Transverse colon (tissue), 4 donors: Measurements from ENCODE around the gene TNNC1. TPM values are rescaled to one million over a fixed set of nuclear protein-coding genes. Genes with fewer than 3 reads are reported as not detected.

Experiments
- DNase-seq: peaks from one replicate; pipeline ENCODE4 v3.0.0-alpha.2; 2019
- H3K27ac ChIP-seq, 4 donors: fragments of 200-600 bp; sonication (generic); 2 replicates each; pipeline ENCODE4 v1.5.1; 2016 to 2018; ENCODE audit warnings: inconsistent platforms in 4 of 4
- H3K27me3 ChIP-seq: fragments of 200-600 bp; sonication (generic); 2 replicates; pipeline ENCODE4 v1.5.1; 2017; ENCODE audit warnings: inconsistent platforms
- H3K36me3 ChIP-seq, 4 donors: fragments of 200-600 bp; sonication (generic); 2 replicates each; pipeline ENCODE4 v1.5.1; 2017 to 2019; ENCODE audit warnings: inconsistent platforms in 4 of 4
- H3K4me1 ChIP-seq, 4 donors: fragments of 200-600 bp; sonication (generic); 2 replicates each; pipeline ENCODE4 v1.5.1; 2017 to 2020; ENCODE audit warnings: inconsistent platforms in 4 of 4
- H3K4me3 ChIP-seq, 4 donors: fragments of 200-600 bp; sonication (generic); 1 replicate in 1 of 4; 2 replicates in 3 of 4; pipeline versions ENCODE4 v1.5.1 to v1.6.1; 2017 to 2019; ENCODE audit warnings: inconsistent platforms in 4 of 4
- H3K9me3 ChIP-seq, 2 donors: fragments of 200-600 bp; sonication (generic); 2 replicates each; pipeline ENCODE4 v1.5.1; 2017 to 2019; ENCODE audit warnings: inconsistent platforms in 2 of 2
- CTCF ChIP-seq, 5 experiments: fragments of 200-600 bp in 3 of 5; fragments of 450-650 bp in 2 of 5; sonication (generic) in 3 of 5; IDR thresholded peaks; 1 replicate in 2 of 5; 2 replicates in 3 of 5; pipeline ENCODE4 v1.5.1; 2016 to 2017; ENCODE audit warnings: antibody characterized with exemption in 5 of 5, inconsistent platforms in 3 of 5, mild to moderate bottlenecking in 2 of 5, moderate library complexity in 1 of 5
- EP300 ChIP-seq: sonication (generic); formaldehyde crosslinking; IDR thresholded peaks from one replicate; pipeline ENCODE4 v1.6.1; 2017; ENCODE audit warnings: antibody characterized with exemption, low read depth
- POLR2A ChIP-seq: fragments of 450-650 bp; IDR thresholded peaks from one replicate; pipeline ENCODE4 v1.6.1; 2016; ENCODE audit warnings: antibody characterized with exemption, mild to moderate bottlenecking, moderate library complexity
- POLR2AphosphoS5 ChIP-seq, 3 donors: sonication (generic); formaldehyde crosslinking; IDR thresholded peaks; one replicate each; pipeline ENCODE4 v1.6.1; 2016; ENCODE audit warnings: antibody characterized with exemption in 3 of 3
- WGBS, 2 donors: methylation state at CpG; one replicate each; pipeline ENCODE4 v1.1.5; 2018; ENCODE audit warnings: low coverage in 1 of 2; 5-methylcytosine and 5-hydroxymethylcytosine counted together
- in situ Hi-C, 4 donors: fragments of 200-750 bp; cut with MboI; loops; one replicate each; pipeline versions ENCODE4 v1.15.0 to v1.15.1; 2017; ENCODE audit warnings: low sequenced_read_pairs in 3 of 4, low pct_ligation_motif_present in 1 of 4, low pct_unique_long_range_greater_than_20kb in 1 of 4
- intact Hi-C: fragments of 100-400 bp; cut with DNase I; formaldehyde crosslinking; loops from one replicate; pipeline ENCODE4 v1.15.1; 2023; ENCODE audit warnings: low total_unique reads
- total RNA-seq, 4 donors: library from RNA; depleted of rRNA; stranded (reverse); fragments of >200 nt; gene quantifications; one replicate each; pipeline ENCODE4 v1.1.0, GENCODE V29; 2016

The TNNC1 gene
- total RNA-seq, 4 donors from 2014 or later = 7.1 to 10.4 TPM; not detected in 2

- no peak for DNase-seq
- peaks cover 0 to 15% (median 6%) of the 10 kb centered on the region in 4 donors for H3K4me1 ChIP-seq
- intact Hi-C loops = no loop called here
- H3K27ac ChIP-seq = no peak overlapping the region
- no peaks in the 10 kb centered on the region for H3K9me3 ChIP-seq
- in situ Hi-C loops = no loop called here
- peaks cover 0 to 43% (median 20%) of the 10 kb centered on the region in 4 donors for H3K36me3 ChIP-seq
- TF ChIP-seq EP300 (no peak), POLR2A (no peak), POLR2AphosphoS5 (IDR thresholded peaks at IDR 0.05) (no peak), CTCF (IDR thresholded peaks at IDR 0.05) (no peak)
- WGBS, 2 donors = 77 to 78% methylated on average over 2 to 14 of the region's 14 CpGs
- no peak overlapping the region for H3K4me3 ChIP-seq
- H3K27me3 ChIP-seq = no peaks in the 10 kb centered on the region
Measured at GRCh38 chr3:52472239-52473000, 18.6 kb upstream of the TNNC1 start.

- Histone ChIP-seq H3K4me1 (peaks cover 0 to 16% (median 6%) of the 10 kb centered on the region in 4 donors), H3K27ac (no peak overlapping the region), H3K9me3 (no peaks in the 10 kb centered on the region), H3K36me3 (peaks cover 0 to 35% (median 16%) of the 10 kb centered on the region in 4 donors), H3K27me3 (no peaks in the 10 kb centered on the region), H3K4me3 (no peak overlapping the region)
- TF ChIP-seq POLR2AphosphoS5 (IDR thresholded peaks at IDR 0.05) (no peak), POLR2A (no peak), EP300 (no peak), CTCF (IDR thresholded peaks at IDR 0.05) (peak; percentile 52 to 69 (median 58))
- 69% methylated on average over 20 of the region's 26 CpGs; no CpG with 5 or more reads in 1 of the 2 donors for WGBS, 2 donors
- in situ Hi-C loops = no loop called here
- intact Hi-C loops = no loop called here
- peak; percentile 63 for DNase-seq
Measured at GRCh38 chr3:52471371-52472238, 17.8 kb upstream of the TNNC1 start.

- H3K27me3 ChIP-seq = no peaks in the 10 kb centered on the region
- DNase-seq = no peak
- peaks cover under 1 to 19% (median 6%) of the 10 kb centered on the region in 4 donors for H3K4me1 ChIP-seq
- H3K9me3 ChIP-seq = no peaks in the 10 kb centered on the region
- in situ Hi-C loops (no loop called here), intact Hi-C loops (no loop called here)
- H3K36me3 ChIP-seq = peaks cover 0 to 28% (median 13%) of the 10 kb centered on the region in 4 donors
- TF ChIP-seq POLR2A (no peak), EP300 (no peak), POLR2AphosphoS5 (IDR thresholded peaks at IDR 0.05) (no peak), CTCF (IDR thresholded peaks at IDR 0.05) (no peak)
- no peak overlapping the region for H3K27ac ChIP-seq
- no peak overlapping the region for H3K4me3 ChIP-seq
- WGBS, 2 donors = 91% methylated on average over 4 of the region's 4 CpGs; no CpG with 5 or more reads in 1 of the 2 donors
Measured at GRCh38 chr3:52470920-52471319, 17.1 kb upstream of the TNNC1 start.

- no peaks in the 10 kb centered on the region for H3K27me3 ChIP-seq
- no peaks in the 10 kb centered on the region for H3K9me3 ChIP-seq
- peaks cover 3 to 19% (median 6%) of the 10 kb centered on the region in 4 donors for H3K4me1 ChIP-seq
- in situ Hi-C loops = no loop called here
- intact Hi-C loops = no loop called here
- DNase-seq = no peak
- peaks cover 0 to 16% (median 6%) of the 10 kb centered on the region in 4 donors for H3K36me3 ChIP-seq
- H3K27ac ChIP-seq = peak overlapping the region in 3 of 4 donors; percentile 8 to 41 (median 27)
- 72 to 83% methylated on average over 1 to 5 of the region's 5 CpGs for WGBS, 2 donors
- H3K4me3 ChIP-seq = no peak overlapping the region
- TF ChIP-seq CTCF (IDR thresholded peaks at IDR 0.05) (no peak), POLR2A (no peak), POLR2AphosphoS5 (IDR thresholded peaks at IDR 0.05) (no peak), EP300 (no peak)
Measured at GRCh38 chr3:52469001-52469400, 15.2 kb upstream of the TNNC1 start.
